ENCODE results near the gene XXYLT1.

DNA sequence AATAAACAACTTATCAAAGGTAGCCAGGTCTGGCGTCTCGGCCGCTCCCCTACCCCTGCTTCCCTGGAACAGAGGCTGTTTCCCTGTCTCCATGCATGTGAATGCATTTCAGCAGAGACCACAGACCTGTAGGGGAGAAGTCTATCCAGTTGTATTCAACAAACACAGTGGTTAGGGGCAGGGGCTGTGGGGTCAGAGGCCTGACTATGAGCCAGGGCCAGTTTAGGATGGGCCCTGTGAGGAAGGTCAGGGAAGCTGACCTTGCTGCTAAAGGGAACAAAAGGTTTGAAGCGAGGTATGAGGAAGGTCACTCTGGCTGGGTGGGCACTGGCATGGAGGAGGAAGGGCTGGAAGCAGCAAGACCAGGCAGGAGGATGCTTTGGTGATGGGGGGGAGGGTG, 184.6 kb downstream of the XXYLT1 start:
- TF ChIP-seq, protein P1, sequence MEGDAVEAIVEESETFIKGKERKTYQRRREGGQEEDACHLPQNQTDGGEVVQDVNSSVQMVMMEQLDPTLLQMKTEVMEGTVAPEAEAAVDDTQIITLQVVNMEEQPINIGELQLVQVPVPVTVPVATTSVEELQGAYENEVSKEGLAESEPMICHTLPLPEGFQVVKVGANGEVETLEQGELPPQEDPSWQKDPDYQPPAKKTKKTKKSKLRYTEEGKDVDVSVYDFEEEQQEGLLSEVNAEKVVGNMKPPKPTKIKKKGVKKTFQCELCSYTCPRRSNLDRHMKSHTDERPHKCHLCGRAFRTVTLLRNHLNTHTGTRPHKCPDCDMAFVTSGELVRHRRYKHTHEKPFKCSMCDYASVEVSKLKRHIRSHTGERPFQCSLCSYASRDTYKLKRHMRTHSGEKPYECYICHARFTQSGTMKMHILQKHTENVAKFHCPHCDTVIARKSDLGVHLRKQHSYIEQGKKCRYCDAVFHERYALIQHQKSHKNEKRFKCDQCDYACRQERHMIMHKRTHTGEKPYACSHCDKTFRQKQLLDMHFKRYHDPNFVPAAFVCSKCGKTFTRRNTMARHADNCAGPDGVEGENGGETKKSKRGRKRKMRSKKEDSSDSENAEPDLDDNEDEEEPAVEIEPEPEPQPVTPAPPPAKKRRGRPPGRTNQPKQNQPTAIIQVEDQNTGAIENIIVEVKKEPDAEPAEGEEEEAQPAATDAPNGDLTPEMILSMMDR (IDR thresholded peaks at IDR 0.05; ENCODE audit: insufficient read depth, low read length, poor library complexity, severe bottlenecking), result no peak
- TF ChIP-seq EZH2phosphoT487 (conservative IDR thresholded peaks at IDR 0.05; ENCODE audit: low read length), result no peak

All from SU-DHL-6 (cell line).